ENCODE results near the gene ZCCHC14.
A peak's percentile ranks its signal among the peaks of the same experiment; 100 is the strongest.

Gene ZCCHC14

DNA sequence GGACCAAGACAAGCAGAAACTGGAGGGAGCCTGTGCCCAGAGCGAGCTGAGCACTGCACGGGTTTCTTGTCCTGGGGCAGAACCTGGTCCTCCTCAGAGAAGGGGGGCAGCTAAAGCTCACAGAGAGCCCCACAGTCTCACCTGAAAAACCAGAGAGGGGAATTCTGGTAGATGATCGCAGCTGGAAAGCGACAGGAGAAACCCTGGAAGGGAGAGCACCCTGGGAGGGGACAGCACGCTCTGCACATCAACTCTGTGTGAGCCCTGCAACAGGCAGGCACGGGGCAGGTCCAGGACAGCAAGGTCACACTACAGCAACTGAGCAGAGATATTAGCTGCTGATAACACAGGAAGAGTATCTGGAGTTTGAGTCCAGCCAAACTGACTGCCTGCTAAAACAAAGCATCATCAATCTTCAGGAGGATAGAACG, 18.2 kb downstream of the ZCCHC14 start:
- H3K27ac ChIP-seq: no peak overlapping the region
- TF ChIP-seq, protein P1, sequence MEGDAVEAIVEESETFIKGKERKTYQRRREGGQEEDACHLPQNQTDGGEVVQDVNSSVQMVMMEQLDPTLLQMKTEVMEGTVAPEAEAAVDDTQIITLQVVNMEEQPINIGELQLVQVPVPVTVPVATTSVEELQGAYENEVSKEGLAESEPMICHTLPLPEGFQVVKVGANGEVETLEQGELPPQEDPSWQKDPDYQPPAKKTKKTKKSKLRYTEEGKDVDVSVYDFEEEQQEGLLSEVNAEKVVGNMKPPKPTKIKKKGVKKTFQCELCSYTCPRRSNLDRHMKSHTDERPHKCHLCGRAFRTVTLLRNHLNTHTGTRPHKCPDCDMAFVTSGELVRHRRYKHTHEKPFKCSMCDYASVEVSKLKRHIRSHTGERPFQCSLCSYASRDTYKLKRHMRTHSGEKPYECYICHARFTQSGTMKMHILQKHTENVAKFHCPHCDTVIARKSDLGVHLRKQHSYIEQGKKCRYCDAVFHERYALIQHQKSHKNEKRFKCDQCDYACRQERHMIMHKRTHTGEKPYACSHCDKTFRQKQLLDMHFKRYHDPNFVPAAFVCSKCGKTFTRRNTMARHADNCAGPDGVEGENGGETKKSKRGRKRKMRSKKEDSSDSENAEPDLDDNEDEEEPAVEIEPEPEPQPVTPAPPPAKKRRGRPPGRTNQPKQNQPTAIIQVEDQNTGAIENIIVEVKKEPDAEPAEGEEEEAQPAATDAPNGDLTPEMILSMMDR (IDR thresholded peaks at IDR 0.05): no peak
- DNase-seq (ENCODE audit: low spot score): no peak
- no peak overlapping the region for H3K4me3 ChIP-seq

DNA sequence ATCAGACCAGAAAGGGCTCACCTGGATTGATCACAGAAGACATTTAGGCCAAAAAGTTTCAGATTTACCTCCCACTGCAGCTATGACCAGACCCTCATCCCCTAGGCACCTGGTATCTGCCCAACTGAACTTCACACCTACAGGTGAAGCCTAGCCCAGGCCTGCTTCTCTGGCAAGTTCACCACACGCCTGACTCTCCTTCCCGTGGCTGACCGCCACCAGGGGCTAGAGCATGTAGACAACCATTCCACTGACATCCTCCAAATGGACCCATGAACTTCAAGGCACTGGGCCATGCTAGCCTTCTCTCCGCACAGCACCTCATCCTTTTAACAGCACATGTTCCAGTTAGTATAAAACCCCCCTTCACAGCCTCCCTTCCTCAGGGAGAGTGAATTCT, 18.8 kb downstream of the ZCCHC14 start:
- TF ChIP-seq, protein P1 (IDR thresholded peaks at IDR 0.05): no peak
- H3K27ac ChIP-seq: no peak overlapping the region
- DNase-seq (ENCODE audit: low spot score): no peak
- no peak overlapping the region for H3K4me3 ChIP-seq

GRCh38 chr16:87472935-87473334, 19.9 kb downstream of the ZCCHC14 start:
- TF ChIP-seq, protein P1 (IDR thresholded peaks at IDR 0.05): no peak
- no peak overlapping the region for H3K27ac ChIP-seq
- H3K4me3 ChIP-seq: no peak overlapping the region
- DNase-seq (ENCODE audit: low spot score): no peak

DNA sequence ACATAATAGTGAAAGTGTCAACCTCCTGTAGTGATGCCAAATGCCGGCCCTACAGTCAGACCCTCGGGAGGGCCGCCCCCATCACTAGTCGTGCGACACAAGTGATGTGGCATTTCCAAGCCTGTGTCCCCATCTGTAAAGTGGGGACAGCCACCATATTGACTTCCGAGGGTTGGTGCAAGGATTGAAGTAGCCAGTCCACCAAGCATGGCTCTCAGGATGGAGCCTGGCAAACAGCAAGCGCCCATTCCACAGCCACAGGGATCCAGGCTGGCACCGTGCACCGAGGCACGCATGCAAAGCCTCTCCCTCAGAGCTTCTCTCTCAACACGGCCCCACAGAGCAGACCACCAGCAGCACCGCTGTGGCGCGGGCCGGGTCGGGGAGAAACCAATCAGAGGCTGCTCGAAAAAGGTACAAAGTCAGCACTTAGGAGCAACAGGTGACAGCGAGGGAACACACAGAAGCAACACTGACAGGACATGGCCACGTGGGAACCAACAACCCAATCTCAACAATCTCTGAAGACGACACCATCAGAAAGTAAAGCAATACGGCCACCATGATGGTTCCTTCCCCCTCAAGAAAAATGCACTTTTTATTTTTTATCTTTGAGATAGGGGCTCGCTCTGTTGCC, 20.6 kb downstream of the ZCCHC14 start:
- TF ChIP-seq, protein P1 (IDR thresholded peaks at IDR 0.05): no peak
- no peak overlapping the region for H3K27ac ChIP-seq
- DNase-seq (ENCODE audit: low spot score): no peak

GRCh38 chr16:87471278-87472141, 21.3 kb downstream of the ZCCHC14 start:
- peak overlapping the region; percentile 16 for H3K4me3 ChIP-seq
- H3K27ac ChIP-seq: peak overlapping the region; percentile 36 to 42
- TF ChIP-seq, protein P1 (IDR thresholded peaks at IDR 0.05): no peak
- no peak for DNase-seq (ENCODE audit: low spot score)

More for the DNA sequence above, 20.6 kb downstream of the ZCCHC14 start:
- no peak overlapping the region for H3K4me3 ChIP-seq

DNA sequence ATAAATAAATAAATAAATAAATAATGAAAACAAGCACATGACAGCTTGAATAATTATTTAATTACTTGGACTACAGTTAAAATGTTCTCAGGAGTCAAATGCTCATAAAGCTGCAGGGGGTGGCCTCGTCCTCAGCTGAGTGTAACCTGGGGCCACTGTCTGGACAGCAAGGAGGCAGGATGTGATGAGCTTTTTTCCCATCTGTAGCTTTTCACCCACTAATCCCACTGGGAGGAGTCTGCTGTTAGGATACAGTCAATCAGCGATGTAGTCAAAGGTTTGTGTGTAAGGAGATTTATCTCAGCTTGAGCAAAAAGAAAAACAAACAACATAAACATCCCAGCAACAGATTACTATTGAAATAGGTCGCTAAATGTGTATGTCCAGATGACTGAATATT, 22.5 kb downstream of the ZCCHC14 start:
- Histone ChIP-seq H3K27ac (no peak overlapping the region), H3K4me3 (no peak overlapping the region)
- TF ChIP-seq, protein P1 (IDR thresholded peaks at IDR 0.05): no peak
- no peak for DNase-seq (ENCODE audit: low spot score)

All from coronary artery (tissue), 2 donors.